ENCODE results near the gene RAB34. TPM values are rescaled to one million over a fixed set of nuclear protein-coding genes. Genes with fewer than 3 reads are reported as not detected.

RAB34 gene
- total RNA-seq, 4 donors from 2014 or later, result 43.0 to 133 (median 98.7) TPM

DNA sequence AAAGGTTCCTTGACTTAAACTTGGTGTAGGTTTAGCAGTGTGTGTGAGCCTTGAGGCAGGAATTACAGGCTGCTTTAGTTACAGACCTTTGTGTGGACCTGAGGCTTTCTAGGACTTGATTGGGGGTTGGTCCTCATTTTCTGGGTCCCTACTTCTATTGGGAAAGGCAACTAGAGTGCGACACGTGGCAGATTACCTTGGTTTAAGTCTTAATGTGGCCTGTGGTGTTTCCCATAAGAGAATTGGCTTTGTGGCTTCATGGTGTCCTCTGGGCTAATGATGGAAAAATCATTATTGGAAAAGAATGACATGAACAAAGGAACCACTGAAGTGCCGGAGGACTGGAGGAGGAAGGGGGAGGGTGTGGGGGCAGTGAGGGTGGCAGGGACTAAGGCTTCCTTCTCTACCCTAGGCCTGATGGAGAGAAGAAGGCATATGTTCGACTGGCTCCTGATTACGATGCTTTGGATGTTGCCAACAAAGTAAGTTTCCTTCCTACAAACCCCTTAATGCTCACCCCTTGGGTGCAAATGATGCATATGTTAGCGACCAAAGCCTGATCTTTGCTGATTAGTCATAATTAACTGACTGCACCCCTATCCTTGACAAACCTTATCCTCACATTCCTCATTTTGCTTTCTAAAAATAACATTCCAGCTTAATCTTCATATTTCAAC is 5.6 kb upstream of the RAB34 start:
- TF ChIP-seq, protein P1, sequence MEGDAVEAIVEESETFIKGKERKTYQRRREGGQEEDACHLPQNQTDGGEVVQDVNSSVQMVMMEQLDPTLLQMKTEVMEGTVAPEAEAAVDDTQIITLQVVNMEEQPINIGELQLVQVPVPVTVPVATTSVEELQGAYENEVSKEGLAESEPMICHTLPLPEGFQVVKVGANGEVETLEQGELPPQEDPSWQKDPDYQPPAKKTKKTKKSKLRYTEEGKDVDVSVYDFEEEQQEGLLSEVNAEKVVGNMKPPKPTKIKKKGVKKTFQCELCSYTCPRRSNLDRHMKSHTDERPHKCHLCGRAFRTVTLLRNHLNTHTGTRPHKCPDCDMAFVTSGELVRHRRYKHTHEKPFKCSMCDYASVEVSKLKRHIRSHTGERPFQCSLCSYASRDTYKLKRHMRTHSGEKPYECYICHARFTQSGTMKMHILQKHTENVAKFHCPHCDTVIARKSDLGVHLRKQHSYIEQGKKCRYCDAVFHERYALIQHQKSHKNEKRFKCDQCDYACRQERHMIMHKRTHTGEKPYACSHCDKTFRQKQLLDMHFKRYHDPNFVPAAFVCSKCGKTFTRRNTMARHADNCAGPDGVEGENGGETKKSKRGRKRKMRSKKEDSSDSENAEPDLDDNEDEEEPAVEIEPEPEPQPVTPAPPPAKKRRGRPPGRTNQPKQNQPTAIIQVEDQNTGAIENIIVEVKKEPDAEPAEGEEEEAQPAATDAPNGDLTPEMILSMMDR (IDR thresholded peaks at IDR 0.05; ENCODE audit: low read depth), result no peak

DNA sequence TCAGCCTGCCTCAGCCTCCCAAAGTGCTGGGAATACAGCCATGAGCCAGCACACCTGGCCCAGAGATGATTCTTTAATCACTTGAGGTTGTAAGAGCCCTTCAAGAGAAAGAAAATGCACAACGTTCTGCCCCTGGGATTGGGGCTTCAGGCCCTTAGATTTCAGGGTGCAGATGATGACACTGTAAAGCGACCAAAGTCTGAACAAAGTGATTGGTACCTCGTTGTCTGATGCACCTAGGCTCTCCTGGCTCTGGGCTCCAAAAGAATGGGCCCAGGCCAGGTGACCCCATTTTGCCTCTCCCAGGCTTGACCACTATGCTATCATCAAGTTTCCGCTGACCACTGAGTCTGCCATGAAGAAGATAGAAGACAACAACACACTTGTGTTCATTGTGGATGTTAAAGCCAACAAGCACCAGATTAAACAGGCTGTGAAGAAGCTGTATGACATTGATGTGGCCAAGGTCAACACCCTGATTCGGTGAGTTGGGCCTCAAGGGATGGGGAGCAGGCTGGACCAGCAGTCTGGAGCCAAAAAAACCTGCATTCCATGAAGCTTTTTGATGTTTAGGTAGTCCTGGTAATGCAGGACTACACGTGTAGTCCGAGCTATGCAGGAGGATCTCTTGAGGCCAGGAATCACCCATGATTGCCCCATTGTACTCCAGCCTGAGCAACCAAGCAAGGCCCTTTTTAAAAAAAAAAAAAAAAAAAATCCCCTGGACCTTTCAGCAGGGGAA is 4.9 kb upstream of the RAB34 start:
- TF ChIP-seq, protein P1 (IDR thresholded peaks at IDR 0.05; ENCODE audit: low read depth), result no peak

GRCh38 chr17:28720247-28720996 is 2.8 kb upstream of the RAB34 start:
- TF ChIP-seq, protein P1 (IDR thresholded peaks at IDR 0.05; ENCODE audit: low read depth), result no peak

GRCh38 chr17:28719021-28719433 is 1.4 kb upstream of the RAB34 start:
- TF ChIP-seq, protein P1 (IDR thresholded peaks at IDR 0.05; ENCODE audit: low read depth), result no peak

DNA sequence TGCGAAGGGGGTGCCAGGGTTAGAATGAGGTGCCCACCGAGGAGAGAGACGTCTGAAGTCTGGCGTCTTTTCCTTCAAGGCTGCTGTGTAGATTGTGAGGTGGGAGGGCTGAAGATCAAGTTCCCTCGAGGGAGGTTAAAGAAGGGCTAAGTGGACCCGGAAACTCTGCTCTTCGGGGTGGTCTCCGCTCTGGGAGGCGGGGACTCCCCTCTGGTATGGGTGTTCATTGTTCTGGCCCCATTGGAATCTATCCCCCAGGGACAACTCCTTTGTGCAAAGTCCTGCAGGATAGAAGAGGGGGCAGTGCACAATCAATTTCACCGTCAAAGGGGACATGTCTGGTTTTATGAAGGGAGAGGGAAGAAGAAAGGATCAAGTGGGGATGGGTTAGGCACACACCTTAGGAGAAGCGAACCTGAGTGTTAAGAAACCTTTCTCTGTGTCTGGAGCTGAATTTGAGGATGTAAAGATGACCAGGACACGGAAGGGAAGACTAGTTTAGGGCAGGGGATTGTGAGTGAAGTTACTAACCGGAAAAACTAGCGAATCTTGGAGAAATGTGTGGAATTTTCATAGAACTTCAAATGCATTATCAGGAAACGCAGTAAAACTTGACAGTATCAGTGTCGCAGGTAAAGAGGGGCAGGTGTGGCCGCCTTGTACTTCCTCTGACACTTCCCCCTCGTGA is 809 bp upstream of the RAB34 start:
- TF ChIP-seq, protein P1 (IDR thresholded peaks at IDR 0.05; ENCODE audit: low read depth), result no peak

- TF ChIP-seq, protein P1 (IDR thresholded peaks at IDR 0.05; ENCODE audit: low read depth), result no peak
Measured at GRCh38 chr17:28716740-28717577, 709 bp downstream of the RAB34 start.

Data from subcutaneous adipose tissue (tissue), 4 donors.